ENCODE measurements around the gene S100A9. TPM values are rescaled to one million over a fixed set of nuclear protein-coding genes. Genes with fewer than 3 reads are reported as not detected.
"Not testable (repeated sequence)": the region's sequence is repeated elsewhere in the genome, so short reads cannot be mapped to it uniquely, and the experiment has no call there.

The S100A9 gene
- polyA plus RNA-seq, 12 donors, result 10.3 to 200 (median 21.0) TPM; not detected in 1

GRCh38 chr1:153404086-153404635 is 46.5 kb downstream of the S100A9 start:
- DNase-seq, result no peak

GRCh38 chr1:153404768-153405167 is 47.1 kb downstream of the S100A9 start:
- no peak for DNase-seq

GRCh38 chr1:153405825-153406599 is 48.4 kb downstream of the S100A9 start:
- not testable (repeated sequence) for DNase-seq

- DNase-seq, result not testable (repeated sequence)
Observed at GRCh38 chr1:153407274-153407673, 49.6 kb downstream of the S100A9 start.

Other genes starting within 250 kb of the S100A9 start
- gene SPRR2F, start 244.3 kb upstream of the S100A9 start, polyA plus RNA-seq (ENCODE audit: insufficient read length in 12 of 12), result under 1 TPM in 2 of 12 donors, not detected in 10; 0.32 to 0.36 TPM
- not detected for gene SPRR2G, start 207.0 kb upstream of the S100A9 start, polyA plus RNA-seq (ENCODE audit: insufficient read length in 12 of 12)
- gene LELP1, start 154.4 kb upstream of the S100A9 start, polyA plus RNA-seq (ENCODE audit: insufficient read length in 12 of 12), result not detected
- not detected for gene PRR9, start 140.3 kb upstream of the S100A9 start, polyA plus RNA-seq (ENCODE audit: insufficient read length in 12 of 12)
- not detected for gene LORICRIN, start 98.2 kb upstream of the S100A9 start, polyA plus RNA-seq (ENCODE audit: insufficient read length in 12 of 12)
- gene PGLYRP3, start 44.9 kb upstream of the S100A9 start, polyA plus RNA-seq (ENCODE audit: insufficient read length in 12 of 12), result 1 to 10 TPM in 1 of 12 donors, under 1 TPM in 2, not detected in 9; 0.90 to 2.2 (median 0.94) TPM
- gene PGLYRP4, start 9.0 kb upstream of the S100A9 start, polyA plus RNA-seq (ENCODE audit: insufficient read length in 12 of 12), result 1 to 10 TPM in 3 of 12 donors, not detected in 9; 1.9 to 5.6 (median 1.9) TPM
- gene S100A12, start 17.8 kb downstream of the S100A9 start, polyA plus RNA-seq (ENCODE audit: insufficient read length in 12 of 12), result 10 to 100 TPM in 1 of 12 donors, 1 to 10 TPM in 5, under 1 TPM in 4, not detected in 2; 0.53 to 14.5 (median 1.2) TPM
- gene S100A8, start 33.2 kb downstream of the S100A9 start, polyA plus RNA-seq (ENCODE audit: insufficient read length in 12 of 12), result 10 to 100 TPM in 6 of 12 donors, 1 to 10 TPM in 4, not detected in 2; 6.5 to 52.7 (median 11.1) TPM
- not detected for gene S100A7A, start 58.7 kb downstream of the S100A9 start, polyA plus RNA-seq (ENCODE audit: insufficient read length in 12 of 12)
- gene S100A7, start 102.8 kb downstream of the S100A9 start, polyA plus RNA-seq (ENCODE audit: insufficient read length in 12 of 12), result not detected
- gene S100A6, start 178.1 kb downstream of the S100A9 start, polyA plus RNA-seq (ENCODE audit: insufficient read length in 12 of 12), result 100 to 1,000 TPM in 11 of 12 donors, not detected in 1; 152 to 697 (median 212) TPM
- under 1 TPM in 4 of 12 donors, not detected in 8; 0.22 to 0.45 (median 0.37) TPM for gene S100A5, start 183.1 kb downstream of the S100A9 start, polyA plus RNA-seq (ENCODE audit: insufficient read length in 12 of 12)
- 100 to 1,000 TPM in 11 of 12 donors, not detected in 1; 113 to 274 (median 192) TPM for gene S100A4, start 188.0 kb downstream of the S100A9 start, polyA plus RNA-seq (ENCODE audit: insufficient read length in 12 of 12)
- gene S100A3, start 191.4 kb downstream of the S100A9 start, polyA plus RNA-seq (ENCODE audit: insufficient read length in 12 of 12), result 1 to 10 TPM in 5 of 12 donors, under 1 TPM in 5, not detected in 2; 0.35 to 3.5 (median 1.00) TPM
- gene S100A2, start 208.0 kb downstream of the S100A9 start, polyA plus RNA-seq (ENCODE audit: insufficient read length in 12 of 12), result 10 to 100 TPM in 2 of 12 donors, 1 to 10 TPM in 7, under 1 TPM in 1, not detected in 2; 0.89 to 14.0 (median 1.8) TPM